ENCODE data around the gene JTB.

- no peak for TF ChIP-seq EZH2phosphoT487 (IDR thresholded peaks at IDR 0.05; ENCODE audit: insufficient read depth, low read depth)
- no peak for TF ChIP-seq EZH2 (IDR thresholded peaks at IDR 0.05; ENCODE audit: insufficient read depth, poor library complexity, severe bottlenecking)
These were observed 30.7 kb downstream of the JTB start, which contains the start of gene DENND4B for GRCh38 chr1:153946622-153947241.

Measured in GM23248 (cell line).